ENCODE results near the gene OR4D6. TPM values are rescaled to one million over a fixed set of nuclear protein-coding genes. Genes with fewer than 3 reads are reported as not detected.

OR4D6 gene
- total RNA-seq, 4 donors from 2014 or later, result not detected

GRCh38 chr11:59501931-59502330 is 45.2 kb downstream of the OR4D6 start:
- WGBS, 2 donors, result 23 to 56% methylated on average over 1 of the region's 1 CpG
- no peaks in the 10 kb centered on the region for H3K4me1 ChIP-seq
- no peak for DNase-seq
- no peak overlapping the region for H3K27ac ChIP-seq
- no peaks in the 10 kb centered on the region for H3K27me3 ChIP-seq
- intact Hi-C loops (cut with DNase I), result no loop called here
- H3K9me3 ChIP-seq, result no peaks in the 10 kb centered on the region
- no peak overlapping the region for H3K4me3 ChIP-seq
- H3K36me3 ChIP-seq, result no peaks in the 10 kb centered on the region
- TF ChIP-seq CTCF (IDR thresholded peaks at IDR 0.05) (no peak), POLR2A (IDR thresholded peaks at IDR 0.05) (no peak)

GRCh38 chr11:59503276-59503675 is 46.5 kb downstream of the OR4D6 start, which contains the start of gene OR4D11:
TSS of gene OR4D11 (plus strand) at chr11:59503576. CDS start at chr11:59503576, 0 bp downstream.
- no peaks in the 10 kb centered on the region for H3K36me3 ChIP-seq
- H3K9me3 ChIP-seq, result no peaks in the 10 kb centered on the region
- intact Hi-C loops (cut with DNase I), result no loop called here
- no peaks in the 10 kb centered on the region for H3K4me1 ChIP-seq
- no peaks in the 10 kb centered on the region for H3K27me3 ChIP-seq
- no peak for DNase-seq
- TF ChIP-seq CTCF (IDR thresholded peaks at IDR 0.05), result no peak
- TF ChIP-seq POLR2A (IDR thresholded peaks at IDR 0.05), result no peak
- H3K4me3 ChIP-seq, result no peak within 1 kb of the TSS
- no peak within 1 kb of the TSS for H3K27ac ChIP-seq

Other genes with a start within 250 kb of the OR4D6 start
- 10 to 100 TPM in 1 of 4 donors, 1 to 10 TPM in 2, under 1 TPM in 1; 0.04 to 19.5 (median 5.1) TPM for gene MPEG1, start 244.0 kb upstream of the OR4D6 start, total RNA-seq
- gene OR5AN1, start 98.1 kb upstream of the OR4D6 start, total RNA-seq, result not detected
- not detected for gene OR5A2, start 30.5 kb upstream of the OR4D6 start, total RNA-seq
- not detected for gene OR5A1, start 20.5 kb upstream of the OR4D6 start, total RNA-seq
- gene OR4D10, start 16.4 kb downstream of the OR4D6 start, total RNA-seq, result not detected
- gene OR4D11, start 46.6 kb downstream of the OR4D6 start, total RNA-seq, result not detected
- not detected for gene OR4D9, start 54.6 kb downstream of the OR4D6 start, total RNA-seq
- 10 to 100 TPM; 19.4 to 28.8 (median 23.3) TPM for gene OSBP, start 158.8 kb downstream of the OR4D6 start, total RNA-seq
- gene PATL1, start 212.1 kb downstream of the OR4D6 start, total RNA-seq, result 10 to 100 TPM; 11.2 to 17.9 (median 15.3) TPM